Measurements from ENCODE around the gene RAB14.

GRCh38 chr9:121210536-121210935 lies 8.9 kb upstream of the RAB14 start:
- TF ChIP-seq, protein P1, sequence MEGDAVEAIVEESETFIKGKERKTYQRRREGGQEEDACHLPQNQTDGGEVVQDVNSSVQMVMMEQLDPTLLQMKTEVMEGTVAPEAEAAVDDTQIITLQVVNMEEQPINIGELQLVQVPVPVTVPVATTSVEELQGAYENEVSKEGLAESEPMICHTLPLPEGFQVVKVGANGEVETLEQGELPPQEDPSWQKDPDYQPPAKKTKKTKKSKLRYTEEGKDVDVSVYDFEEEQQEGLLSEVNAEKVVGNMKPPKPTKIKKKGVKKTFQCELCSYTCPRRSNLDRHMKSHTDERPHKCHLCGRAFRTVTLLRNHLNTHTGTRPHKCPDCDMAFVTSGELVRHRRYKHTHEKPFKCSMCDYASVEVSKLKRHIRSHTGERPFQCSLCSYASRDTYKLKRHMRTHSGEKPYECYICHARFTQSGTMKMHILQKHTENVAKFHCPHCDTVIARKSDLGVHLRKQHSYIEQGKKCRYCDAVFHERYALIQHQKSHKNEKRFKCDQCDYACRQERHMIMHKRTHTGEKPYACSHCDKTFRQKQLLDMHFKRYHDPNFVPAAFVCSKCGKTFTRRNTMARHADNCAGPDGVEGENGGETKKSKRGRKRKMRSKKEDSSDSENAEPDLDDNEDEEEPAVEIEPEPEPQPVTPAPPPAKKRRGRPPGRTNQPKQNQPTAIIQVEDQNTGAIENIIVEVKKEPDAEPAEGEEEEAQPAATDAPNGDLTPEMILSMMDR (IDR thresholded peaks at IDR 0.05; ENCODE audit: low read depth, low read length, poor library complexity, severe bottlenecking): no peak
- no peak for TF ChIP-seq EZH2phosphoT487 (IDR thresholded peaks at IDR 0.05; ENCODE audit: borderline replicate concordance, low read length)

Data from DOHH2 (cell line).